NCI-H187 (cell line): ENCODE results near the gene CEACAM4.
A peak's percentile ranks its signal among the peaks of the same experiment; 100 is the strongest.
"Not testable (repeated sequence)": the region's sequence is repeated elsewhere in the genome, so short reads cannot be mapped to it uniquely, and the experiment has no call there.

Source experiments
- DNase-seq, 2 experiments: peaks; one replicate each; lab custom pipeline; 2025; lab: John Stamatoyannopoulos, UW

CEACAM4 gene

GRCh38 chr19:41584931-41585330 is 41.9 kb downstream of the CEACAM4 start:
- DNase-seq = no peak

- DNase-seq = no peak
These were observed 42.5 kb downstream of the CEACAM4 start for GRCh38 chr19:41584260-41584810.

GRCh38 chr19:41582577-41583182 is 44.2 kb downstream of the CEACAM4 start:
- DNase-seq = not testable (repeated sequence)

DNA sequence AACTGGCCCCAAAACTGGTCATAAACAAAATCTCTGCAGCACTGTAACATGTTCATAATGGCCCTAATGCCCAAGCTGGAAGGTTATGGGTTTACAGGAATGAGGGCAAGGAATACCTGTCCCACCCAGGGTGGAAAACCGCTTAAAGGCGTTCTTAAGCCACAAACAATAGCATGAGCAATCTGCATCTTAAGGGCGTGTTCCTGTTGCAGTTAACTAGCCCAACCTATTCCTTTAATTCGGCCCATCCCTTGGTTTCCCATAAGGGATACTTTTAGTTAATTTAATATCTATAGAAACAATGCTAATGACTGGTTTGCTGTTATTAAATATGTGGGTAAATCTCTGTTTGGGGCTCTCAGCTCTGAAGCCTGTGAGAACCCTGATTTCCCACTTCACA is 45.8 kb downstream of the CEACAM4 start:
- DNase-seq = not testable (repeated sequence)

- DNase-seq = no peak
These were observed 48.0 kb downstream of the CEACAM4 start for GRCh38 chr19:41578886-41579285.

- no peak for DNase-seq
These were observed 49.0 kb downstream of the CEACAM4 start for GRCh38 chr19:41577833-41578232.

DNA sequence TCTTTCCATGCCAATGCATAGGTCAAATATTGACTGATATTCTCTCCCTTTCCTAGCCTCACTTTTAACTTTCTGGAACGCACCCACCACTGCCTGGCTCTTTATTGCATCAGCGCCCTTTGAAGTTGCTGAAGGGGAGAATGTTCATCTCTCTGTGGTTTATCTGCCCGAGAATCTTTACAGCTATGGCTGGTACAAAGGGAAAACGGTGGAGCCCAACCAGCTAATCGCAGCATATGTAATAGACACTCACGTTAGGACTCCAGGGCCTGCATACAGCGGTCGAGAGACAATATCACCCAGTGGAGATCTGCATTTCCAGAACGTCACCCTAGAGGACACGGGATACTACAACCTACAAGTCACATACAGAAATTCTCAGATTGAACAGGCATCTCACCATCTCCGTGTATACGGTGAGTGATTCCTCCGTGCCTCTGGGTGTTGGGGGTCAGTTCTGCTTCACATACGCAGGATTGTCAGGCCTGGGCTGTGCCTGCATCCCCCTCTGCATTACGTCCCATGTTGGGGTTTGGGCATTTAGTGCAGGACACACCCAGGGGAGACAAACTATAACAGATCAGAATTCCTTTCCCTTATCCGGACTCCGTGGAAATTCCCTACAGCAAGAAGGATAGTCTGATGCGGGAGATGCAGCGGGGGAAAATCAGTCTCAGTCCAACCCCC is 49.6 kb downstream of the CEACAM4 start:
- no peak for DNase-seq

GRCh38 chr19:41575998-41576397 is 50.9 kb downstream of the CEACAM4 start, which contains the start of gene CEACAM21:
Gene CEACAM21 (plus strand): TSS chr19:41576166. CDS start chr19:41576275, 109 bp downstream.
- no peak for DNase-seq

GRCh38 chr19:41570639-41571112 is 56.2 kb downstream of the CEACAM4 start:
- DNase-seq = peak; percentile 37 to 47

- DNase-seq = no peak
These were observed 56.7 kb downstream of the CEACAM4 start for GRCh38 chr19:41570179-41570578.

DNA sequence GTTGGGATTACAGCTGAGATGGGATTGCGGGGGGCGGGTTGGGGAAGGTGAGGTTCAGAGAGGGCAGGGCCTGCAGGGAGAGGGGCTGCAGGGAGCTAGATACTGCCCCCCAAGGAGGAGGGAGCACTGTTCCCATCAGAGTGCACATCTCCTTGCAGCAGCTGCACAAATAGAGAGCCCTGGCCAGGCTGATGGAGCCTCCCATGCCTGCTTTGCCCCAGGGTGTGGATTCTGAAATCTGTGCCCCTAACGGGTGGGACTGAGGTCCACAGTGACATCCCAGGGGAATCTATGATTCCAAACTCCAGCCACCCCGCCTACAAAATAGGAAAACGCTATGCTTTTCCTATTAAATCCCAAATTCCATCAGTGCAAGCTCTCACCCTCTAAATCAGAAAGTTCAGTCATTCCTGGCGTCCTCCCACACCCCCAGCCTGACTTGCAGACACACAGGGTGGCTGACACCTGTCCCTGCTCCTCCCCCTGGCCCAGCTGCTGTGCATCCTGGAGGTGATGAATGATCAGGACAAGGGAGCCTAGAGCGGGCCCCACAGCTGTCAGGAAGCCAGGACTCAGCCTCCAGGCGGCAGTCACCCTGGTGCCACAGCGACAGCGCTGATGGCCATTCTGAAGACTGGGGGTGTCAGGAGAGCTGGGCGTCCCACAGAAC is 57.3 kb downstream of the CEACAM4 start:
- DNase-seq = no peak
